GM12878 (cell line): Measurements from ENCODE around the gene ZDHHC11. TPM values are rescaled to one million over a fixed set of nuclear protein-coding genes. Genes with fewer than 3 reads are reported as not detected.

ENCODE experiments used
- ATAC-seq: fragments of 200-7000 bp; cut with Tn5 transposase; 3 replicates; pipeline ENCODE4 v1.9.1; 2020; ENCODE audit warnings: mild to moderate bottlenecking, moderate library complexity
- BruUV-seq: library from RNA; stranded (reverse); fragments of 400-500 nt; replicated peaks from 2 replicates; lab custom pipeline; 2021; lab: Mats Ljungman, UMichigan
- CTCF ChIA-PET: fragments of 300-600 bp; sonication (Branson Sonifier 250); formaldehyde crosslinking; extraction: SDS; loops from one replicate; lab custom pipeline; 2021; ENCODE audit warnings: inconsistent platforms; lab: Yijun Ruan, JAX
- POLR2A ChIA-PET: fragments of 350-600 bp; formaldehyde crosslinking; extraction: SDS; loops from one replicate; lab custom pipeline; 2021; ENCODE audit warnings: inconsistent platforms; lab: Charles Lee
- RAD21 ChIA-PET: fragments of 300-600 bp; sonication (Branson Sonifier 250); formaldehyde crosslinking; loops from one replicate; lab custom pipeline; 2023; ENCODE audit warnings: antibody characterized with exemption; ENCODE audit not compliant: unreplicated experiment; lab: Charles Lee
- SMC1A ChIA-PET: fragments of 300-600 bp; sonication (Branson Sonifier 250); formaldehyde crosslinking; loops from one replicate; lab custom pipeline; 2023; ENCODE audit not compliant: unreplicated experiment, uncharacterized antibody; lab: Charles Lee
- DNase-seq: peaks from one replicate; pipeline ENCODE4 v3.0.0-alpha.2; 2011; ENCODE audit warnings: low read depth, low spot score
- FAIRE-seq: peaks from 3 replicates; lab custom pipeline; 2011; peaks lifted over from hg19 to GRCh38; lab: Jason Lieb, UNC
- H2AFZ ChIP-seq: 2 replicates; pipeline ENCODE4 v1.6.0; 2011; ENCODE audit warnings: low read depth, low read length, control low read depth; ENCODE audit not compliant: control insufficient read depth
- H3K27ac ChIP-seq: 2 replicates; pipeline ENCODE4 v1.5.1; 2011; ENCODE audit warnings: control low read depth; ENCODE audit not compliant: control insufficient read depth, insufficient read depth
- H3K27me3 ChIP-seq, 2 experiments: replicated peaks in 1 of 2; 2 replicates each; pipeline versions ENCODE4 v1.6.0 to v1.6.1; 2011; ENCODE audit warnings: low read length in 1 of 2; ENCODE audit not compliant: control insufficient read depth in 2 of 2, insufficient read depth in 2 of 2
- H3K36me3 ChIP-seq, 2 experiments: 2 replicates each; pipeline ENCODE4 v1.5.1; 2011; ENCODE audit warnings: low read length in 1 of 2; ENCODE audit not compliant: control insufficient read depth in 2 of 2, insufficient read depth in 2 of 2
- H3K4me1 ChIP-seq: 2 replicates; pipeline ENCODE4 v1.6.1; 2011; ENCODE audit warnings: mild to moderate bottlenecking, low read length, moderate library complexity, mixed read lengths; ENCODE audit not compliant: control insufficient read depth, insufficient read depth
- H3K4me2 ChIP-seq: 2 replicates; pipeline ENCODE4 v1.6.0; 2011; ENCODE audit warnings: control low read depth; ENCODE audit not compliant: control insufficient read depth, insufficient read depth
- H3K4me3 ChIP-seq: fragments of 200-600 bp; sonication (generic); 2 replicates; pipeline ENCODE4 v1.5.1; 2016
- H3K79me2 ChIP-seq: 2 replicates; pipeline ENCODE4 v1.6.0; 2011; ENCODE audit warnings: low read length; ENCODE audit not compliant: control insufficient read depth, insufficient read depth
- H3K9ac ChIP-seq: 2 replicates; pipeline ENCODE4 v1.8.0; 2011; ENCODE audit warnings: low read length, control low read depth, mixed read lengths; ENCODE audit not compliant: control insufficient read depth, insufficient read depth
- H3K9me3 ChIP-seq: replicated peaks from 3 replicates; pipeline ENCODE4 v1.5.1; 2011; ENCODE audit warnings: mild to moderate bottlenecking, low read length; ENCODE audit not compliant: control insufficient read depth, insufficient read depth
- H4K20me1 ChIP-seq: 2 replicates; pipeline ENCODE4 v1.6.0; 2011; ENCODE audit not compliant: control insufficient read depth, insufficient read depth
- BCL11A ChIP-seq: IDR thresholded peaks from 2 replicates; pipeline ENCODE4 v1.6.1; 2011; ENCODE audit warnings: low read depth, low read length
- CREB1 ChIP-seq: IDR thresholded peaks from 2 replicates; pipeline ENCODE4 v1.6.1; 2012; ENCODE audit warnings: low read depth, mild to moderate bottlenecking, inconsistent platforms
- MTA3 ChIP-seq: IDR thresholded peaks from 2 replicates; pipeline ENCODE4 v1.6.1; 2012; ENCODE audit warnings: low read length, inconsistent platforms, borderline replicate concordance
- POLR2A ChIP-seq: IDR thresholded peaks from 2 replicates; pipeline ENCODE4 v1.6.1; 2011; ENCODE audit warnings: low read depth, mild to moderate bottlenecking, low read length
- RELA ChIP-seq: fragments of 450-650 bp; IDR thresholded peaks from 2 replicates; pipeline ENCODE4 v1.8.0; 2014; ENCODE audit warnings: borderline replicate concordance; ENCODE audit not compliant: partially characterized antibody
- SMAD5 ChIP-seq: IDR thresholded peaks from 2 replicates; pipeline ENCODE4 v1.6.1; 2016; ENCODE audit warnings: antibody characterized with exemption, low read depth
- ZNF217 ChIP-seq: fragments of 450-650 bp; IDR thresholded peaks from 2 replicates; pipeline ENCODE4 v1.6.1; 2017; ENCODE audit warnings: antibody characterized with exemption, mild to moderate bottlenecking
- ZSCAN29 ChIP-seq: fragments of 450-650 bp; IDR thresholded peaks from 2 replicates; pipeline ENCODE4 v1.6.1; 2017; ENCODE audit warnings: mild to moderate bottlenecking, moderate library complexity
- ZZZ3 ChIP-seq: IDR thresholded peaks from 2 replicates; pipeline ENCODE4 v1.6.1; 2011; ENCODE audit warnings: low read depth; ENCODE audit not compliant: control insufficient read depth, insufficient read length
- WGBS: methylation state at CpG from one replicate; pipeline ENCODE4 v1.1.6; 2016; ENCODE audit warnings: low lambda C conversion rate; ENCODE audit not compliant: insufficient replicate concordance, insufficient coverage; ENCODE audit errors: missing lambda C conversion rate; 5-methylcytosine and 5-hydroxymethylcytosine counted together
- in situ Hi-C: fragments of 300-500 bp; cut with MboI; formaldehyde crosslinking; loops from 9 replicates; pipeline ENCODE4 v1.14.3; 2018; ENCODE audit warnings: mixed read lengths
- intact Hi-C: fragments of 100-400 bp; cut with micrococcal nuclease; formaldehyde crosslinking; loops from one replicate; pipeline ENCODE4 v1.14.2; 2022; ENCODE audit not compliant: unreplicated experiment
- polyA plus RNA-seq, 11 experiments: library from polyadenylated mRNA; depleted of rRNA in 4 of 11; unstranded in 6 of 11; stranded (reverse) in 5 of 11; fragments of >200 nt; fragmentation: Nextera tagmentation in 4 of 11; fragmentation: Illumina TruSeq in 1 of 11; extraction: Ambion mirVana in 4 of 11; extraction: Trizol in 1 of 11; gene quantifications; 1 replicate in 1 of 11; 2 replicates in 10 of 11; pipeline versions ENCODE4 v1.2.1 to v1.2.3, GENCODE V29; 2011 to 2016; ENCODE audit warnings: inconsistent platforms in 2 of 11, missing spikeins in 2 of 11, low read depth in 1 of 11
- total RNA-seq, 4 experiments: library from RNA; depleted of rRNA in 3 of 4; stranded (reverse); fragments of >200 nt in 3 of 4; fragmentation: Illumina TruSeq in 1 of 4; extraction: Trizol in 1 of 4; gene quantifications; 2 replicates each; pipeline versions ENCODE4 v1.2.1 to v1.2.3, GENCODE V29; 2013 to 2021
- TF ChIP-seq, protein P1 (sequence below): IDR thresholded peaks from 2 replicates; pipeline ENCODE4 v1.6.1; 2011; ENCODE audit warnings: low read depth, low read length, improper control_type of control experiment, borderline replicate concordance
- TF ChIP-seq, protein P2 (sequence below): IDR thresholded peaks from 2 replicates; pipeline ENCODE4 v1.6.1; 2012; ENCODE audit warnings: low read depth, low read length, improper control_type of control experiment
- TF ChIP-seq, protein P3 (sequence below): fragments of 450-650 bp; IDR thresholded peaks from 2 replicates; pipeline ENCODE4 v1.6.1; 2017; ENCODE audit warnings: mild to moderate bottlenecking

Gene ZDHHC11
- total and polyA plus RNA-seq, 10 of the 15 experiments (the other 5 are each of a cell fraction or from before 2014, with no cell fraction given), result 0.04 to 1.4 (median 0.30) TPM

DNA sequence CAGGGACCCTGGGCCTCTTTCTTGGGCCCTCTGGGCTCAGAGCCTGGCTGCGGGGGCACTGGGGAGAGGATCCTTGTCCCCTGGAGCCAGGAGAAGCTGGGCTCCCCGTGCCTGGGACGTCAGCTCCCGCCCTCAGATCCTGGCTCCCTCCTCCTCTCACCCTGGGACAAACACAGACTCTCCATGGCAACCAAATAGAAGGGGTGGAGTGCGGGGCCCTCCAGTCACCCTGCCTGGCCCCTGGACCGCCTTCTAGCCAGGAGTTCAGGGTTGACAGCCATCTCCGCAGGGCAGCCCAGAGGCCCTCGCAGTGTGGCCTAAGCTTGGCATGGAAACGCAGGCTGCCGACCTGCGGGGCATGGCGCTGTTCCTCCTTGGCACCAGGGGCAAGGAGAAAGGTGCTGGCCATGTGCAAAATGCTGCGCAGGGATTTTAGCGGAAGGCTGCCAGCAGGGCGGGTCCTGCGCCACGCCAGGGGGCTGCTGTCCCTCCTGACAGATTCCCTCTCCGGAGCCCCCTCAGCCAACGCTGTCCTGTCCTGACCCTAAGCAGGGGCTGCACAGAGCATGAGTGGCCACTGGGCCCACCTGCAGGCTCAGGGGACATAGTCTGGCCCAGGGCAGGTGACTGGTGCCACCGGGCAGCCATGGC is 1.0 kb downstream of the ZDHHC11 start:
- H4K20me1 ChIP-seq, result no peaks in the 10 kb centered on the region
- H3K4me3 ChIP-seq, result no peak overlapping the region
- ChIA-PET RAD21 (no interaction called here), POLR2A (no interaction called here), CTCF (no interaction called here), SMC1A (no interaction called here)
- in situ Hi-C loops (loop anchor here (5.0 kb wide), 1 partner anchor 97 kb away; no protein-coding TSS in a partner anchor), intact Hi-C loops (loop anchor here (2.0 kb wide), 1 partner anchor 95 kb away; no protein-coding TSS in a partner anchor)
- 80% methylated on average over 20 of the region's 20 CpGs for WGBS
- no peak overlapping the region for H3K27ac ChIP-seq
- no peak for FAIRE-seq
- no peak overlapping the region for H2AFZ ChIP-seq
- no peaks in the 10 kb centered on the region for H3K4me1 ChIP-seq
- no peak for DNase-seq
- H3K4me2 ChIP-seq, result no peak overlapping the region
- H3K79me2 ChIP-seq, result no peaks in the 10 kb centered on the region
- H3K9me3 ChIP-seq, result no peaks in the 10 kb centered on the region
- no peak for TF ChIP-seq CREB1
- TF ChIP-seq, protein P1, sequence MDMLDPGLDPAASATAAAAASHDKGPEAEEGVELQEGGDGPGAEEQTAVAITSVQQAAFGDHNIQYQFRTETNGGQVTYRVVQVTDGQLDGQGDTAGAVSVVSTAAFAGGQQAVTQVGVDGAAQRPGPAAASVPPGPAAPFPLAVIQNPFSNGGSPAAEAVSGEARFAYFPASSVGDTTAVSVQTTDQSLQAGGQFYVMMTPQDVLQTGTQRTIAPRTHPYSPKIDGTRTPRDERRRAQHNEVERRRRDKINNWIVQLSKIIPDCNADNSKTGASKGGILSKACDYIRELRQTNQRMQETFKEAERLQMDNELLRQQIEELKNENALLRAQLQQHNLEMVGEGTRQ, result no peak
- TF ChIP-seq, protein P2, sequence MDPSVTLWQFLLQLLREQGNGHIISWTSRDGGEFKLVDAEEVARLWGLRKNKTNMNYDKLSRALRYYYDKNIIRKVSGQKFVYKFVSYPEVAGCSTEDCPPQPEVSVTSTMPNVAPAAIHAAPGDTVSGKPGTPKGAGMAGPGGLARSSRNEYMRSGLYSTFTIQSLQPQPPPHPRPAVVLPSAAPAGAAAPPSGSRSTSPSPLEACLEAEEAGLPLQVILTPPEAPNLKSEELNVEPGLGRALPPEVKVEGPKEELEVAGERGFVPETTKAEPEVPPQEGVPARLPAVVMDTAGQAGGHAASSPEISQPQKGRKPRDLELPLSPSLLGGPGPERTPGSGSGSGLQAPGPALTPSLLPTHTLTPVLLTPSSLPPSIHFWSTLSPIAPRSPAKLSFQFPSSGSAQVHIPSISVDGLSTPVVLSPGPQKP, result no peak
- no peak for TF ChIP-seq ZNF217
- TF ChIP-seq ZSCAN29, result no peak
- TF ChIP-seq SMAD5, result no peak
- no peak for TF ChIP-seq POLR2A
- TF ChIP-seq, protein P3, sequence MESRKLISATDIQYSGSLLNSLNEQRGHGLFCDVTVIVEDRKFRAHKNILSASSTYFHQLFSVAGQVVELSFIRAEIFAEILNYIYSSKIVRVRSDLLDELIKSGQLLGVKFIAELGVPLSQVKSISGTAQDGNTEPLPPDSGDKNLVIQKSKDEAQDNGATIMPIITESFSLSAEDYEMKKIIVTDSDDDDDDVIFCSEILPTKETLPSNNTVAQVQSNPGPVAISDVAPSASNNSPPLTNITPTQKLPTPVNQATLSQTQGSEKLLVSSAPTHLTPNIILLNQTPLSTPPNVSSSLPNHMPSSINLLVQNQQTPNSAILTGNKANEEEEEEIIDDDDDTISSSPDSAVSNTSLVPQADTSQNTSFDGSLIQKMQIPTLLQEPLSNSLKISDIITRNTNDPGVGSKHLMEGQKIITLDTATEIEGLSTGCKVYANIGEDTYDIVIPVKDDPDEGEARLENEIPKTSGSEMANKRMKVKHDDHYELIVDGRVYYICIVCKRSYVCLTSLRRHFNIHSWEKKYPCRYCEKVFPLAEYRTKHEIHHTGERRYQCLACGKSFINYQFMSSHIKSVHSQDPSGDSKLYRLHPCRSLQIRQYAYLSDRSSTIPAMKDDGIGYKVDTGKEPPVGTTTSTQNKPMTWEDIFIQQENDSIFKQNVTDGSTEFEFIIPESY, result no peak
- TF ChIP-seq BCL11A, result no peak
- no peak for TF ChIP-seq ZZZ3
- TF ChIP-seq RELA, result no peak
- no peak for TF ChIP-seq MTA3
- H3K9ac ChIP-seq, result no peak overlapping the region
- no peak for ATAC-seq
- H3K27me3 ChIP-seq, result no peaks in the 10 kb centered on the region
- no peaks in the 10 kb centered on the region for H3K36me3 ChIP-seq
- no TSS peak for BruUV-seq
